OCI-LY7 (cell line): Measurements from ENCODE around the gene CYP46A1. TPM values are rescaled to one million over a fixed set of nuclear protein-coding genes. Genes with fewer than 3 reads are reported as not detected.

Source experiments
- BruUV-seq: library from RNA; stranded (reverse); fragments of 400-500 nt; replicated peaks from 2 replicates; lab custom pipeline; 2021; lab: Mats Ljungman, UMichigan
- CTCF ChIA-PET: fragments of 300-600 bp; sonication (Branson Sonifier 250); formaldehyde crosslinking; loops from one replicate; lab custom pipeline; 2022; ENCODE audit warnings: antibody characterized with exemption; ENCODE audit not compliant: unreplicated experiment; lab: Charles Lee
- POLR2A ChIA-PET: fragments of 300-600 bp; sonication (Branson Sonifier 250); formaldehyde crosslinking; loops from one replicate; lab custom pipeline; 2022; ENCODE audit warnings: antibody characterized with exemption; lab: Charles Lee
- DNase-seq: peaks from one replicate; pipeline ENCODE4 v3.0.0-alpha.2; 2015; ENCODE audit warnings: low spot score
- H2AFZ ChIP-seq: fragments of 200-600 bp; sonication (generic), shearing (Covaris generic); 2 replicates; pipeline ENCODE4 v1.6.1; 2014; ENCODE audit warnings: mild to moderate bottlenecking, antibody characterized with exemption, low read length, moderate library complexity
- H3K27ac ChIP-seq: fragments of 200-600 bp; sonication (generic); 2 replicates; pipeline ENCODE4 v1.5.1; 2014; ENCODE audit warnings: mixed run types, low read depth, mild to moderate bottlenecking, moderate library complexity, low read length, inconsistent platforms; ENCODE audit not compliant: poor library complexity, severe bottlenecking
- H3K36me3 ChIP-seq: fragments of 200-600 bp; sonication (generic); 2 replicates; pipeline ENCODE4 v1.6.1; 2014; ENCODE audit warnings: mild to moderate bottlenecking, antibody characterized with exemption, low read length, moderate library complexity, mixed read lengths; ENCODE audit not compliant: insufficient read depth
- H3K4me1 ChIP-seq: fragments of 200-600 bp; sonication (generic); 2 replicates; pipeline ENCODE4 v1.5.1; 2014; ENCODE audit warnings: mild to moderate bottlenecking, low read length; ENCODE audit not compliant: insufficient read depth, poor library complexity, severe bottlenecking
- H3K4me2 ChIP-seq: fragments of 200-600 bp; sonication (generic); 2 replicates; pipeline ENCODE4 v1.6.1; 2014; ENCODE audit warnings: mild to moderate bottlenecking, low read length
- H3K4me3 ChIP-seq: fragments of 200-600 bp; sonication (generic); 2 replicates; pipeline ENCODE4 v1.5.1; 2014; ENCODE audit warnings: mild to moderate bottlenecking, low read depth, low read length; ENCODE audit not compliant: poor library complexity, severe bottlenecking
- H3K79me2 ChIP-seq: fragments of 200-600 bp; sonication (generic); 2 replicates; pipeline ENCODE4 v1.6.1; 2016; ENCODE audit warnings: low read depth, mild to moderate bottlenecking, low read length, moderate library complexity, mixed read lengths; ENCODE audit not compliant: insufficient read depth
- H3K9me2 ChIP-seq: fragments of 200-600 bp; sonication (generic); 2 replicates; pipeline ENCODE4 v1.6.1; 2016; ENCODE audit warnings: mild to moderate bottlenecking, low read length, mixed read lengths; ENCODE audit not compliant: insufficient read depth
- H3K9me3 ChIP-seq: fragments of 200-600 bp; sonication (generic); 2 replicates; pipeline ENCODE4 v1.6.1; 2014; ENCODE audit warnings: mild to moderate bottlenecking, mixed run types, low read length, mixed read lengths
- H4K20me1 ChIP-seq: fragments of 200-600 bp; sonication (generic); 2 replicates; pipeline ENCODE4 v1.6.1; 2014; ENCODE audit warnings: mild to moderate bottlenecking, antibody characterized with exemption, low read length, moderate library complexity, mixed read lengths; ENCODE audit not compliant: insufficient read depth
- EZH2phosphoT487 ChIP-seq: fragments of 200-600 bp; sonication (generic); IDR thresholded peaks from 2 replicates; pipeline ENCODE4 v1.6.1; 2018; ENCODE audit warnings: low read depth, borderline replicate concordance, mild to moderate bottlenecking, mixed run types, antibody characterized with exemption, low read length, moderate library complexity, mixed read lengths
- intact Hi-C: fragments of 100-400 bp; cut with micrococcal nuclease; formaldehyde crosslinking; loops from one replicate; pipeline ENCODE4 v1.10.0; 2022; ENCODE audit not compliant: unreplicated experiment
- total RNA-seq, 2 experiments: library from RNA; depleted of rRNA in 1 of 2; stranded (reverse); fragments of >200 nt in 1 of 2; shearing (Covaris generic) in 1 of 2; gene quantifications; 2 replicates each; pipeline ENCODE4 v1.2.3, GENCODE V29; 2014 to 2022
- TF ChIP-seq, protein P1 (sequence below): fragments of 200-600 bp; sonication (generic); conservative IDR thresholded peaks from 2 replicates; pipeline ENCODE4 v1.5.1; 2014; ENCODE audit warnings: mild to moderate bottlenecking, antibody characterized with exemption, low read length, moderate library complexity, mixed read lengths

Gene CYP46A1
- total RNA-seq, 2 experiments from 2014 or later = 4.1 to 10.8 TPM

DNA sequence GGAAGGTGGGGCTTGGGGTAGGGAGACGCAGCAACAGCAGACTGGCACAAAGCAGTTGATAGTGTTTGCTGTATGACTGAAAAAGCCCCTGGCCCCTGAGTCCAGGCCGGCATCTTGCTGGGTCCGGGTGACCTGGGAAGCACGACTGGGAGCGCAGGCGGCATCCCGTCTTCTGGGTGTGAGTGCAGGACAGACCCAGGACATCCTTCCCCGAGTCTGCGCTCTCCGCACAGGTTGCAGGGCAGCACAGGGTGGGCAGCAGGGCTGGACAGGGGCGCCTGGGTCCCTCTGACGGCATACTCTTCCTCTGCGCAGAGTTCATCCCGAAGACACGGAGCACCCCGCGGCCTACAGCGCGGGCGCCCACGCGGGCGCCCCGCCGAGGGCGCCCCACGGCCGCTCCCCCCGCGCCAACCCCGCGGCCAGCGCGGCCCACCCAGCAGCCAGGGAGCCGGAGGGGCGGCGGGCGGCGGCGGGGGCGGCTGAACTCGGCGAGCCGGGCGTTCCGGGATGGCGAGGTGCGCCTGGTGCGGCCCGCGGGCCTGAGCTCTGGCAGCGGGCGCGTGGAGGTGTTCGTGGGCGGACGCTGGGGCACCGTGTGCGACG, 9.2 kb upstream of the CYP46A1 start:
- H3K9me3 ChIP-seq = peaks cover 13% of the 10 kb centered on the region
- no peaks in the 10 kb centered on the region for H3K36me3 ChIP-seq
- no peak overlapping the region for H3K27ac ChIP-seq
- no TSS peak for BruUV-seq
- CTCF ChIA-PET = no interaction called here
- no peaks in the 10 kb centered on the region for H3K79me2 ChIP-seq
- DNase-seq = no peak
- no peak overlapping the region for H3K4me3 ChIP-seq
- no peak for TF ChIP-seq EZH2phosphoT487
- TF ChIP-seq, protein P1, sequence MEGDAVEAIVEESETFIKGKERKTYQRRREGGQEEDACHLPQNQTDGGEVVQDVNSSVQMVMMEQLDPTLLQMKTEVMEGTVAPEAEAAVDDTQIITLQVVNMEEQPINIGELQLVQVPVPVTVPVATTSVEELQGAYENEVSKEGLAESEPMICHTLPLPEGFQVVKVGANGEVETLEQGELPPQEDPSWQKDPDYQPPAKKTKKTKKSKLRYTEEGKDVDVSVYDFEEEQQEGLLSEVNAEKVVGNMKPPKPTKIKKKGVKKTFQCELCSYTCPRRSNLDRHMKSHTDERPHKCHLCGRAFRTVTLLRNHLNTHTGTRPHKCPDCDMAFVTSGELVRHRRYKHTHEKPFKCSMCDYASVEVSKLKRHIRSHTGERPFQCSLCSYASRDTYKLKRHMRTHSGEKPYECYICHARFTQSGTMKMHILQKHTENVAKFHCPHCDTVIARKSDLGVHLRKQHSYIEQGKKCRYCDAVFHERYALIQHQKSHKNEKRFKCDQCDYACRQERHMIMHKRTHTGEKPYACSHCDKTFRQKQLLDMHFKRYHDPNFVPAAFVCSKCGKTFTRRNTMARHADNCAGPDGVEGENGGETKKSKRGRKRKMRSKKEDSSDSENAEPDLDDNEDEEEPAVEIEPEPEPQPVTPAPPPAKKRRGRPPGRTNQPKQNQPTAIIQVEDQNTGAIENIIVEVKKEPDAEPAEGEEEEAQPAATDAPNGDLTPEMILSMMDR = no peak
- no peak overlapping the region for H2AFZ ChIP-seq
- intact Hi-C loops = no loop called here
- POLR2A ChIA-PET = no interaction called here
- H4K20me1 ChIP-seq = no peaks in the 10 kb centered on the region
- peaks cover 15% of the 10 kb centered on the region for H3K4me1 ChIP-seq
- no peaks in the 10 kb centered on the region for H3K9me2 ChIP-seq
- no peak overlapping the region for H3K4me2 ChIP-seq

DNA sequence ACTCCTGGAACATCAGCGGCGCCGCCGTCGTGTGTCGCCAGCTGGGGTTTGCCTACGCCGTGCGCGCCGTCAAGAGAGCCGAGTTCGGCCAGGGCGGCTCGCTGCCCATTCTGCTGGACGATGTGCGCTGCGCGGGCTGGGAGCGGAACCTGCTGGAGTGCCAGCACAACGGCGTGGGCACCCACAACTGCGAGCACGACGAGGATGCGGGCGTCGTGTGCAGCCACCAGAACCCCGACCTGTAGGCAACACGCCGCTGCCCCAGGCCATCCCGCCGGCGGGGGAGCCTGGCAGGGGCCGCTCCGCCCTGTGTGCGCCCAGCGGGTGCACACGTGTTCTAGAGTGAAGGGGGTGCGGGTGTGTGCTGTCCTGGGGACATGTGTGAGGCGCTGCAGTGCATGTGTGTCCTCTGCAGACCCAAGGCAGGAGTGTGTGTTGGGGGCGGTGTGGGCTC, 8.7 kb upstream of the CYP46A1 start:
- CTCF ChIA-PET = no interaction called here
- H3K27ac ChIP-seq = no peak overlapping the region
- H3K36me3 ChIP-seq = no peaks in the 10 kb centered on the region
- H3K79me2 ChIP-seq = no peaks in the 10 kb centered on the region
- no peak for TF ChIP-seq EZH2phosphoT487
- TF ChIP-seq, protein P1 = no peak
- no peak overlapping the region for H3K4me2 ChIP-seq
- H3K4me1 ChIP-seq = peaks cover 15% of the 10 kb centered on the region
- BruUV-seq = no TSS peak
- H3K4me3 ChIP-seq = no peak overlapping the region
- H4K20me1 ChIP-seq = no peaks in the 10 kb centered on the region
- H3K9me2 ChIP-seq = no peaks in the 10 kb centered on the region
- H2AFZ ChIP-seq = no peak overlapping the region
- H3K9me3 ChIP-seq = peaks cover 13% of the 10 kb centered on the region
- no peak for DNase-seq
- POLR2A ChIA-PET = no interaction called here
- intact Hi-C loops = no loop called here

DNA sequence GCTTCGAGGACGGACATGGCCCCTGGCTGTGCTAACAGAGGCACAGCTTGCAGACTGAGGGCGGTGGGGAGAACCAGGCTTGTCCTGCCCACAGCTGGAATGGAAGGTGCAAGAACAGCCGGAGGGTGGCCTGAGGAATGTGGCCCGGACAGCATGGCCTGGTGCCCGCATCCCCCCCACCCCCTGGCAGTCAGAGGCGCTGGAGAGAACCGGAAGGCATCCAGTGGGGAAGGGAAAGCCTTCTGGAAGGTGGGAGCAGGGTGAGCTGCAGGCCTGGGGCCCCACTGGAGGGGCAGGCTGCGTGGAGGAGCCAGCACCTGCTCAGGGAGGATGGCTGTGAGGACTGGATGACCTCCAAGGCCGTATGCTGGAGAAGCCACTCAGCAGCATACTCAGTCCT, 8.1 kb upstream of the CYP46A1 start:
- no peak for DNase-seq
- no peaks in the 10 kb centered on the region for H4K20me1 ChIP-seq
- H2AFZ ChIP-seq = no peak overlapping the region
- intact Hi-C loops = no loop called here
- H3K27ac ChIP-seq = no peak overlapping the region
- H3K36me3 ChIP-seq = no peaks in the 10 kb centered on the region
- no peak overlapping the region for H3K4me2 ChIP-seq
- POLR2A ChIA-PET = no interaction called here
- no peaks in the 10 kb centered on the region for H3K79me2 ChIP-seq
- no peak for TF ChIP-seq EZH2phosphoT487
- TF ChIP-seq, protein P1 = no peak
- H3K4me3 ChIP-seq = no peak overlapping the region
- CTCF ChIA-PET = interaction anchor here (1.7 kb wide), 1 partner anchor 8 kb away, joined by 4 read pairs; no protein-coding TSS in a partner anchor
- no TSS peak for BruUV-seq
- peaks cover 15% of the 10 kb centered on the region for H3K4me1 ChIP-seq
- H3K9me3 ChIP-seq = peaks cover 13% of the 10 kb centered on the region
- no peaks in the 10 kb centered on the region for H3K9me2 ChIP-seq
